ENCODE measurements around the gene PICK1. TPM values are rescaled to one million over a fixed set of nuclear protein-coding genes. Genes with fewer than 3 reads are reported as not detected.

PICK1 gene
- total and polyA plus RNA-seq, 2 of the 4 experiments (the other 2 are of a cell fraction) = 16.5 to 21.0 TPM

- Histone ChIP-seq H2AK5ac (ENCODE audit: low read depth, low read length) (no peak overlapping the region), H3K9me1 (ENCODE audit: insufficient read depth, low read length) (no peaks in the 10 kb centered on the region), H4K5ac (ENCODE audit: low read depth, low read length) (no peak overlapping the region), H3K4me3 (ENCODE audit: insufficient read depth, low read depth, low read length) (no peak overlapping the region), H3K23ac (ENCODE audit: low read depth, low read length) (no peak overlapping the region), H3K4me1 (ENCODE audit: control insufficient read depth, insufficient read depth, low read length) (no peaks in the 10 kb centered on the region), H4K8ac (ENCODE audit: low read depth in 2 of 2, low read length in 2 of 2) (no peak overlapping the region), H4K91ac (ENCODE audit: insufficient read depth, low read depth, low read length) (no peak overlapping the region), H2AFZ (replicated peaks; ENCODE audit: low read length, poor library complexity) (no peak overlapping the region), H3K9ac (ENCODE audit: low read depth, low read length) (no peak overlapping the region), H3K14ac (replicated peaks; ENCODE audit: low read depth, low read length) (no peak overlapping the region), H3K4me2 (ENCODE audit: low read depth, low read length) (no peak overlapping the region), H3K79me1 (ENCODE audit: low read depth in 1 of 2, low read length in 2 of 2) (no peaks in the 10 kb centered on the region), H2BK120ac (ENCODE audit: low read depth, low read length) (no peak overlapping the region), H3K9me3 (ENCODE audit: control insufficient read depth, insufficient read depth, low read length) (no peaks in the 10 kb centered on the region), H2BK5ac (ENCODE audit: low read depth, low read length, poor library complexity, severe bottlenecking) (no peak overlapping the region), H3K27me3 (ENCODE audit: control insufficient read depth, insufficient read depth, low read length) (no peaks in the 10 kb centered on the region), H3K36me3 (ENCODE audit: control insufficient read depth, insufficient read depth, low read length) (peaks cover 12% of the 10 kb centered on the region), H2BK20ac (ENCODE audit: low read depth, low read length) (no peak overlapping the region), H4K20me1 (ENCODE audit: insufficient read depth, low read length) (no peaks in the 10 kb centered on the region), H2AK9ac (replicated peaks; ENCODE audit: low read depth, low read length, poor library complexity) (no peak overlapping the region), H3K56ac (ENCODE audit: extremely low read depth, insufficient read depth, low read length) (no peak overlapping the region), H3K18ac (ENCODE audit: low read depth, low read length) (no peak overlapping the region), H2BK15ac (ENCODE audit: low read depth, low read length) (no peak overlapping the region), H3K4ac (ENCODE audit: low read depth, low read length) (no peak overlapping the region), H3K27ac (ENCODE audit: insufficient read depth, low read length) (no peak overlapping the region)
- TF ChIP-seq MAFK (IDR thresholded peaks at IDR 0.05; ENCODE audit: low read depth, low read length) (no peak), ELK1 (IDR thresholded peaks at IDR 0.05; ENCODE audit: borderline replicate concordance, low read depth, low read length) (no peak), CHD1 (IDR thresholded peaks at IDR 0.05; ENCODE audit: low read depth, low read length) (no peak), RCOR1 (IDR thresholded peaks at IDR 0.05; ENCODE audit: insufficient replicate concordance, low read length) (no peak), USF2 (IDR thresholded peaks at IDR 0.05; ENCODE audit: low read depth, low read length) (no peak), MXI1 (IDR thresholded peaks at IDR 0.05; ENCODE audit: borderline replicate concordance, low read depth, low read length) (no peak), MAZ (IDR thresholded peaks at IDR 0.05; ENCODE audit: borderline replicate concordance, low read depth, low read length) (no peak), CEBPB (IDR thresholded peaks at IDR 0.05; ENCODE audit: low read depth, low read length) (no peak), NFE2L2 (IDR thresholded peaks at IDR 0.05; ENCODE audit: low read depth, low read length) (no peak), RAD21 (IDR thresholded peaks at IDR 0.05; ENCODE audit: low read length) (no peak), POLR2A (IDR thresholded peaks at IDR 0.05; ENCODE audit: low read depth, low read length) (no peak), RFX5 (IDR thresholded peaks at IDR 0.05; ENCODE audit: low read depth, low read length) (no peak), FOS (IDR thresholded peaks at IDR 0.05; ENCODE audit: low read depth, low read length) (no peak), CTCF (conservative IDR thresholded peaks at IDR 0.05; ENCODE audit: low read depth, low read length) (no peak)
- BruUV-seq (replicated peaks) = no TSS peak
- 89% methylated on average over 8 of the region's 22 CpGs; no CpG with 5 or more reads in 1 of the 2 experiments for WGBS, 2 experiments (ENCODE audit: extremely low coverage in 2 of 2, insufficient read length in 1 of 2)
- intact Hi-C loops (cut with micrococcal nuclease) = loop anchor here (5.0 kb wide), 1 partner anchor 281 kb away; no protein-coding TSS in a partner anchor
- dilution Hi-C loops (cut with HindIII; ENCODE audit: low sequenced_read_pairs, unreplicated experiment) = no loop called here
- in situ Hi-C loops (cut with MboI; ENCODE audit: low sequenced_read_pairs) = no loop called here
- ChIA-PET CTCF (no interaction called here), POLR2A (ENCODE audit: unreplicated experiment) (no interaction called here)
- no peak for ATAC-seq (ENCODE audit: low read depth)
- DNase-seq = no peak
These were observed 14.5 kb downstream of the PICK1 start for GRCh38 chr22:38071421-38072321.

All from IMR-90 (cell line).